C4-2B (cell line): ENCODE measurements around the gene GDF10.

Source experiments
- ZFX ChIP-seq: fragments of 450-650 bp; IDR thresholded peaks from 2 replicates; pipeline ENCODE4 v1.6.1; 2017
- TF ChIP-seq, protein P1 (sequence below): fragments of 450-650 bp; conservative IDR thresholded peaks from 2 replicates; pipeline ENCODE4 v1.5.1; 2017; ENCODE audit warnings: mild to moderate bottlenecking

DNA sequence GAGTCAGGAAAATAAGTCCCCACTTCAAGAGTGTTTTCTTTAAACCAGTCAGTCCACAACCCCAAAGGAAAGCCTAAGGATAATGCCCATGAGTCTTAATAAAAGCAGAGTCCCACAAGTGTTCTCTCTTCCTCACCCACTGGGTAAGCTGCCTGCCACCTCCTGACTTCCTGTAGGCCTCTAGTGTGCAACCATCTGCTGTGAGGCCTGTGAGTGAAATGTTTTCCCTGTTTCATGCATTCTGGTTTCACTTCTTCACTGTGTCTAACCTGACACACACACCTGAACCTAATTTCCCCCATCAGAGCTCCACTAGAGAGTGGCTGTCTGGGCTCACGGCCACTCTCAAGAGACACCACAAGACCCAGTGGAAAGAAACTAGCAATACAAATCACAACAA, 38.9 kb upstream of the GDF10 start:
- TF ChIP-seq, protein P1, sequence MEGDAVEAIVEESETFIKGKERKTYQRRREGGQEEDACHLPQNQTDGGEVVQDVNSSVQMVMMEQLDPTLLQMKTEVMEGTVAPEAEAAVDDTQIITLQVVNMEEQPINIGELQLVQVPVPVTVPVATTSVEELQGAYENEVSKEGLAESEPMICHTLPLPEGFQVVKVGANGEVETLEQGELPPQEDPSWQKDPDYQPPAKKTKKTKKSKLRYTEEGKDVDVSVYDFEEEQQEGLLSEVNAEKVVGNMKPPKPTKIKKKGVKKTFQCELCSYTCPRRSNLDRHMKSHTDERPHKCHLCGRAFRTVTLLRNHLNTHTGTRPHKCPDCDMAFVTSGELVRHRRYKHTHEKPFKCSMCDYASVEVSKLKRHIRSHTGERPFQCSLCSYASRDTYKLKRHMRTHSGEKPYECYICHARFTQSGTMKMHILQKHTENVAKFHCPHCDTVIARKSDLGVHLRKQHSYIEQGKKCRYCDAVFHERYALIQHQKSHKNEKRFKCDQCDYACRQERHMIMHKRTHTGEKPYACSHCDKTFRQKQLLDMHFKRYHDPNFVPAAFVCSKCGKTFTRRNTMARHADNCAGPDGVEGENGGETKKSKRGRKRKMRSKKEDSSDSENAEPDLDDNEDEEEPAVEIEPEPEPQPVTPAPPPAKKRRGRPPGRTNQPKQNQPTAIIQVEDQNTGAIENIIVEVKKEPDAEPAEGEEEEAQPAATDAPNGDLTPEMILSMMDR: no peak
- TF ChIP-seq ZFX: no peak
